Epidermal melanocyte (primary cell): ENCODE results near the gene CCDC85A.

ENCODE experiments used
- DNase-seq: peaks from one replicate; pipeline ENCODE4 v3.0.0; 2011; ENCODE audit warnings: low spot score; ENCODE audit not compliant: insufficient read length

Gene CCDC85A

GRCh38 chr2:56239030-56239429 lies 55.2 kb downstream of the CCDC85A start:
- no peak for DNase-seq

GRCh38 chr2:56239437-56239836 lies 55.6 kb downstream of the CCDC85A start:
- DNase-seq, result no peak

GRCh38 chr2:56240210-56240609 lies 56.4 kb downstream of the CCDC85A start:
- no peak for DNase-seq

- no peak for DNase-seq
Measured at GRCh38 chr2:56244506-56244905, 60.7 kb downstream of the CCDC85A start.

- DNase-seq, result no peak
Measured at GRCh38 chr2:56244911-56245530, 61.2 kb downstream of the CCDC85A start.

GRCh38 chr2:56248965-56249742 lies 65.4 kb downstream of the CCDC85A start:
- no peak for DNase-seq

- no peak for DNase-seq
Measured at GRCh38 chr2:56250153-56250729, 66.5 kb downstream of the CCDC85A start.

- DNase-seq, result no peak
Measured at GRCh38 chr2:56260415-56260814, 76.6 kb downstream of the CCDC85A start.

- no peak for DNase-seq
Measured at GRCh38 chr2:56262241-56262640, 78.5 kb downstream of the CCDC85A start.

GRCh38 chr2:56263876-56264275 lies 80.1 kb downstream of the CCDC85A start:
- DNase-seq, result no peak

- DNase-seq, result no peak
Measured at GRCh38 chr2:56266761-56267414, 83.1 kb downstream of the CCDC85A start.

- DNase-seq, result no peak
Measured at GRCh38 chr2:56267415-56267788, 83.6 kb downstream of the CCDC85A start.

GRCh38 chr2:56268856-56269255 lies 85.1 kb downstream of the CCDC85A start:
- DNase-seq, result no peak

GRCh38 chr2:56271275-56271674 lies 87.5 kb downstream of the CCDC85A start:
- no peak for DNase-seq

GRCh38 chr2:56285224-56285623 lies 101.4 kb downstream of the CCDC85A start:
- no peak for DNase-seq

GRCh38 chr2:56286936-56287335 lies 103.1 kb downstream of the CCDC85A start:
- DNase-seq, result no peak

GRCh38 chr2:56287508-56287907 lies 103.7 kb downstream of the CCDC85A start:
- no peak for DNase-seq

GRCh38 chr2:56287974-56288373 lies 104.2 kb downstream of the CCDC85A start:
- DNase-seq, result no peak

- no peak for DNase-seq
Measured at GRCh38 chr2:56288838-56289580, 105.2 kb downstream of the CCDC85A start.

GRCh38 chr2:56291711-56292110 lies 107.9 kb downstream of the CCDC85A start:
- DNase-seq, result no peak

GRCh38 chr2:56292951-56293350 lies 109.2 kb downstream of the CCDC85A start:
- DNase-seq, result no peak

GRCh38 chr2:56295666-56296065 lies 111.9 kb downstream of the CCDC85A start:
- DNase-seq, result no peak
